NOMO-1 (cell line): ENCODE measurements around the gene ARL6IP4.

ENCODE experiments used
- DNase-seq, 2 experiments: peaks; one replicate each; lab custom pipeline; 2025; ENCODE audit not compliant: unreplicated experiment in 2 of 2; lab: John Stamatoyannopoulos, UW

Gene ARL6IP4

DNA sequence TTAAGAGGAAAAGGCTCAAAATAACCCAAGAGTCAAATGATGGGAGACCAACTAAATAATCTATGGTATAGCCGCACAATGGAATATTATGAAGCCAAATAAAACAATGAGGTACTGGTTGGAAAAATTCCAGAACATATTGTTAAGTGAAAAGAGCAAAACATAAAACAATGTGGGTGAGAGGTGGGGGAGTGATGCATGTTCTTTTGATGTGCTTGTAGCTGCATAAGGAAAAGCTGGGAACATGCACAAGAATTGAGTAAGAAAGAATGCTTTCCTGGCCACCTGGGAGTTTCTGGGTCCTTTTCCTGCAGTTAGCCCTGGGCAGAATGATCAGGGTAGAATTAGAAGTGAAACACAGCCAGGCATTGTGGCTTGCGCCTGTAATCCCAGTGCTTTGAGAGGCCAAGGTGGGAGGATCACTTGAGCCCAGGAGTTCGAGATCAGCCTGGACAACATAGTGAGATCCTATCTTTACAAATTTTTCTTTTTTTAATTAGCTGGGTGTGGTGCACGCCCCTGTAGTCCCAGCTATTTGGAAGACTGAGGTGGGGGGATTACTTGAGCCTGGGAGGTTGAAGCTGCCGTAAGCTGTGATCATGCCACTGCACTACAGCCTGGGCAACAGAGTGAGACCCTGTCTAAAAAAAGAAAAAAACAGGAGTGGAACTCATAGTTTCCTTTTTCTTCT lies 22.1 kb upstream of the ARL6IP4 start:
- no peak for DNase-seq

- no peak for DNase-seq
Observed at GRCh38 chr12:122959566-122960192, 20.8 kb upstream of the ARL6IP4 start.

- no peak for DNase-seq
Observed at GRCh38 chr12:122960193-122960569, 20.3 kb upstream of the ARL6IP4 start.

GRCh38 chr12:122961531-122962329 lies 18.8 kb upstream of the ARL6IP4 start:
- DNase-seq: no peak

DNA sequence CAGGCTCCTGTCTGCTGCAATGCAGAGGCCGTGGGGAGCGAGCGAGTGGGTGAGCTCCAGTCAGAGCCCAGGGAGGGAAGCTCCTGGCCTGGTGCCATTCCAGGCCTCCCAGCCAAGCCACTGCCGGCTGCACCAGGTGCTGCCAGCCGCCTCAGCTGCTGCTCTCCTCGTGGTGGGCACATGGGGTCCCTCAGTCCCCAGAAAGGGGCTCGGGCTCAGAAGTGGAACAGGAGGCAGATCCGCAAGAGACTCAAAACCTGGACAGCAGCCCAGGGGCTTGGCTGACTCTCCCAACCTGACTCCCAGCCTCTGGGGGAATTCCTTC lies 16.6 kb upstream of the ARL6IP4 start:
- no peak for DNase-seq

DNA sequence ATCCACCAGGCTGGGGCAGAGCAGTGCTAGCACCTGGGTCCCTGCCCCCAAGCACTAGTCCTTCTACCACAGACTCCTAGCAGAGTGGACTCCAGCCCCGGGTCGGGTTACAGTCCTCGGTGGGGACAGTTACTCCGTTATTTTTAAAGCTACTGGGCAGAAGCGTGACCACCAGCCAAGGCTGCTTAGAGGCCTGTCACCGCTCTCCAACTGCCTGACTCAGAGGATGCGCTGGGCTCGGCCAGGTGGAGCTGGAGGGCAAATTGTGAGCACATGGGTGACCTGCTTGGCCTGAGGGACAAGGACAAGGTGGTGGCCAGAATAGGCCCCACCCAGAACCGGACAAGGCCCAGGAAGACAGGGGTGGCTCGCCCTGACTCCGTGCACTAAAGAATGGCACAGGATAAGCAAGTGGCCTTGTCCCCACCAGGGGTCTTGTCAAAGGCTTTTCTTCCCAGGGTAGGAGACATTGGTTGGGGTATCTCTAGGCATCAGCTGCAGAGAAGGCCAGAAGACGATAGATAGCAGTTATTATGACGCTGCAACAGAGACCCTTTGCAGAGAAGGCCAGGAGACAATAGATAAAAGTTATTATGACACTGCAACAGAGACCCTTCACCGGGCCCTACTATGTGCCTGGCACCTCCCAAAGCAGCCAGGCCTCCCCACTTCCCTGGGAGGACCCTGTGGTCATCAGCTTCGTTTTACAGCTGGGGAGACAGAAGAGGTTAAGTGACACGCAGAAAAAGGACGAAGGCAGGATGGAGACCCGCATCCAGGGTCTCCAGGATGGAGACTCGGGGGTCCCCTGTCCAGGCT lies 15.8 kb upstream of the ARL6IP4 start:
- DNase-seq: no peak

DNA sequence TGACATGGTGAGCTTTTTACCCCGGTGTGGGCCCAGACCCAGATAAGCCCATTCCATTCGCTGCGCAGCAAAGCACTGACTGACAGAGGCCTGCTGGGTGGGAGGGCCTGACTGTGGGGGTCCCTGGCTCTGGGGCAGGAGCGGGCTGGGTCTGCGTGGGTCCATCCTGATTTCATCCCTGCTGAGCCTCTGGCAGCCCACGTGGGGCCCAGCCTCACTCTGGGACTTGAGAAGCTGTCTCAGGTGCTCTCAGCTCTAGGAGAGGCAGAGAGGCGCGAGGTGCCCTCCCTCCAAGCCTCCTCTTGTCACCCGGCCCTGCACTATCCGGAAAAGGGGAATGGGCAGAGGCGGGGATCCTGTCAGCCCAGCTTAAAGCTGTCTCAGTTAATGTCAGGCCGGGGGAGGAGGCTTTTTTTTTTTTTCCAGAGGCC lies 15.1 kb upstream of the ARL6IP4 start:
- no peak for DNase-seq

DNA sequence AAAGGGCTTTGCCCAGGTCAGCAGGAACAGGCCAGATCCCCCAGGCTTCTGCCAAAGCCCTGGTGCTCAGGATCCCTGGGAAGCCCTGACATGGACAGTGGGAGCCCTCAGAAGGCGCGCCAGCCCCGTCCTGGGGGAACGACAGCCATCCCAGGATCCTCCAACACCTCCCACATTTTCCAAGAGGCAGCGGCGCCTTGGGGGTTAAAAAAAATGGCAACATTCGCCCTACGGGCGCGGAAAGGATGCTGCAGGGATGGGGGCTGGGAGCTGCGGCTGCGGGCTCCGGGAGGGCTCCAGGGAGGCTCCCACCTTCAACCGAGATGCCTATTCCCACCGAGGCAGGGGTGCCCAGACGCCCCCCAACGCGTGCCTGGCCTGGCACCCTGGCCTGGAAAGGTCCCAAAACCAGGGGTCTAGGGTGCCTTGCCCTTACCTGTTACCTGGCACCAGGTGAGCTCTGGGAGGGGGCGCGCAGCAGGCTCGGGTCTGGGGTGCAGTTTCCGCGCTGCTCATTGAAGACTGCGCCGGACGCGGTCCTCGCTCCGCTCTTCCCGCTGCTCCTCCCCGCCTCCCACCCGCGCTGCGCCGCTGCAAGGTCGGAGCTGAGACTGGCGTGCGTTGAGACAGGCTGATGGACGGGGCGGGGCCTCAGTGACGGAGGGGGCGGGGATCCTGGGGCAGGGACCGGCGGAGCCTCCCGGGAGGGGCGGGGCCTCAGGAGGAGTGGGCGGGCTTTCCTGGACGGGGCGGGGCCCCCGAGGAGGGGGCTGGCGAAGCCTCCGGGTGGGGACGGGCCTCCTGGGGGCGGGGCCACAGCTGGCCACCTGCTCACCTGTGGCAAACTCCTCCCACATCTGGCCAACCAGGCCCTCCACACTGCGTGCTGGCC lies 14.4 kb upstream of the ARL6IP4 start, which contains the start of gene ABCB9:
Gene ABCB9, minus strand, starts transcription at position 613 of the 892 bp plus-strand sequence. CDS start 6,228 bp downstream, outside the sequence.
- peak; percentile 75 to 86 for DNase-seq

DNA sequence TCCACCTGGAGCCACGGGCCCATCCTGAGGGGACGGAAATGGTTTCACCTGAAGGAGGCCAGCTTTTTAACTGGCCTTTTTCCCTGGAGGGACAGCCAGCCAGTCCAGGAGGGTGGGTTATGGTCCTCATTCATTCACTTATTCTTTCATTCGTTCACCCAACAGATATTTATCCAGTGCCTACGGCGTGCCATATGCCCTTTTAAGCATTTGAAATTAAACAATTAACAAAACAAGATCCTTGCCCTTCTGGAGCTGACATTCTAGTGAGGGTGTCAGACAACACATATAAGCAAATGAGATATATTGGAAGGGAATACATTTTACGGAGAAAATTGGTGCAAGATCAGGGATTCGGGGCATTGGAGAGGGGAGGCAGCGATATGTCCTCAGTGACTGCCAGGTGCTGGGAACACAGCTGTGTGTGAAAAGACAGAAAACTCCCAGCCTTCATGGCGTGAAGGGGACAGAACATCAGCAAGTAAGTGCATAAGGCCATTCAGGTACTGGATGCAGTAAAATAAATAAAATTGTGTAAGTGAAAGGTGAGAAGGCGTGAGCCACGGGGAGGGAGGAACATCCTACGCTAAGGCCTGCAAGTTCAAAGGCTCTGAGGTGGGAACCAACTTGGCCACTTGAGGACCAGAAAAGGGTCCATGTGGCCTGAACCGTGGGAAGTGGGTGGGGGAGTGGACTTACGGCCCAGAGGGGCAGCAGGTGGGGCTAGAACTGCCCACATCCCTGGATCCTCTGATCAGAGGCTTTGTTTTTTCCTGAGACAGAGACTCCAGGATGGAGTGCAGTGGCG lies 13.5 kb upstream of the ARL6IP4 start:
- DNase-seq: no peak

- DNase-seq: no peak
Observed at GRCh38 chr12:122968104-122968503, 12.4 kb upstream of the ARL6IP4 start.

DNA sequence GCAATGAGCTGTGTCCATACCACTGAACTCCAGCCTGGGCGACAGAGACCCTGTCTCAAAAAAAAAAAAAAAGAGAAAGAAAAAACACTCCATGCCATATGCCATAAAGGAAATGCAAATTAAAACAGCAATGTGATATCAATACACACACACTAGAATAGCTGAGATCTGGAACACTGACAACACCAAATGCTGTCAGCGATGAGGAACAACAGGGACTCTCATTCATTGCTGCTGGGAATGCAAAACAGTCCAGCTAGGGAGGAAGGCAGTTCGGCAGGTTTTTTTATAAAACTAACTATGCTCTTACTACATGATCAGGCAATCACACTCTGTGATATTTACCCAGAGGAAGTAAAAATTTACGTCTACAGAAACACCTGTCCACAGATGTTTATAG lies 10.8 kb upstream of the ARL6IP4 start:
- DNase-seq: no peak

DNA sequence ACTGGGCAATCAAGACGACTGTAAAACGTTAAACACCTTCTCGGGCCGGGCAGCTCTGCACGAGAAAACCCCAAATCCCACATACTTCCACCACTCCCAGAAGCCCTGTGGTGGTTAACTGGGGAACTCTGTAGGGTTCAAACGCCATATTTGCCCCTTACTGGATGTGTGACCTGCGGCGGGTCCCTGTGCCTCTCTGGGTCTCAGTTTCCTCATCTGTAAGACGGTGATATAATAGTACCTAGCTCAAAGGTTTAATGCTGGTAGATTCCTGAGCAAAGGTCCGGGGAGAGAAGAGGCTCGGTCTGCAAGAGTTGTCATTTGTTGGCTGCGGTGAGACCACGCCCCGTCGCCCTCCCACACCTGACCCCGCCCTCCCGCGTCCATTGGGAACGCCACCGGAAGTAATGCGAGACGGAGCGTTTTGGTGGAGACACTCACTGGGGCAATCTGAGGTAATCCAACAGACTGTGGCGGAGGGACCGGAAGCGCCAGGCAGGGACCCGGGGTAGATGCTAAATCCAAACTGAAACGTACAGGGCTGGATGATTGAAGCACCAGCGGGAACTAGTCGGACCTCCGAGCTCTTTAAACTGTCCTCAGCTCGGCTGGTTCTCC lies 6.1 kb upstream of the ARL6IP4 start:
- peak; percentile 94 to 95 for DNase-seq

DNA sequence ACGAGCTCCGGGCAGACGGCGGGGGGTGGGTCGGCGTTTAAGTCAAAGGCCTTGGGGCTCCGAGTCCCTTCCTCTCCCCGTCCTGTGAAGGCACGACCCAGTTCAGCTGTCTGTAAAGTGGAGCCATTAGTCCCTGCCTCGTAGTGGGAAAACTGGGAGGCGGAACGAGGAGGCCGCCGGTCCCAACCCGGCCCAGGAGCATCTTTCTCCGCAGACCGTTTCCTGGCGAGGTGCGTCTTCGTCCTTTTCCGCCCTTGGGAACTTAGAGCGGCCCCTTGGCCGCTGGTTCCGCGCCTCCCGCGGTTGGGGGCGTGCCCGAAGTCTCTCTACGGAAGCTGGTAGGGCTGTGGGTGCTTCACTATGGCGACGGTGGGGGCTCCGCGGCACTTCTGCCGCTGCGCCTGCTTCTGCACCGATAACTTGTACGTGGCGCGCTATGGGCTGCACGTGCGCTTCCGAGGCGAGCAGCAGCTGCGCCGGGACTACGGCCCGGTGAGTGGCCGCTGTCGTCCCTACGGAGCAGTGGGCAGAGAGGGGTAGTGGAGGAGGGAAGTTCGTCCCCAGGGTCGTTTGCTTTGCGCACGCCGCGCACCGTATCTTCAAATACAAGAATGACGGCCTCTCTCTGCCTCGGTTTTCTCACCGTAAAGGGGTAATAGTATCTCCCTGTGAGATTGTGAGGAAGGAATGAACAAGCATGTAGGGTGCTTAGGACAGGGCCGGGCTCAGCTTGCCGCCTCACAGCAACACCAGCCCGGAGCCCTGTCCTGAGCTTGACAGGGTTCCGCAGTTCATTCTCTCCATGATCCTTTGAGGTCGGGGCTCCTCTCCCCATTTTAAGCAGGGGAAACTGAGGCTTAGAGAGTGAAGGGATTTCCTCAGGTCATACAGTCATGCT lies 5.3 kb upstream of the ARL6IP4 start, which contains the start of gene OGFOD2:
Gene OGFOD2, plus strand, starts transcription at position 353 of the 898 bp plus-strand sequence. Its CDS starts 8 bp downstream, at position 361.
- DNase-seq: peak; percentile 91 to 92

DNA sequence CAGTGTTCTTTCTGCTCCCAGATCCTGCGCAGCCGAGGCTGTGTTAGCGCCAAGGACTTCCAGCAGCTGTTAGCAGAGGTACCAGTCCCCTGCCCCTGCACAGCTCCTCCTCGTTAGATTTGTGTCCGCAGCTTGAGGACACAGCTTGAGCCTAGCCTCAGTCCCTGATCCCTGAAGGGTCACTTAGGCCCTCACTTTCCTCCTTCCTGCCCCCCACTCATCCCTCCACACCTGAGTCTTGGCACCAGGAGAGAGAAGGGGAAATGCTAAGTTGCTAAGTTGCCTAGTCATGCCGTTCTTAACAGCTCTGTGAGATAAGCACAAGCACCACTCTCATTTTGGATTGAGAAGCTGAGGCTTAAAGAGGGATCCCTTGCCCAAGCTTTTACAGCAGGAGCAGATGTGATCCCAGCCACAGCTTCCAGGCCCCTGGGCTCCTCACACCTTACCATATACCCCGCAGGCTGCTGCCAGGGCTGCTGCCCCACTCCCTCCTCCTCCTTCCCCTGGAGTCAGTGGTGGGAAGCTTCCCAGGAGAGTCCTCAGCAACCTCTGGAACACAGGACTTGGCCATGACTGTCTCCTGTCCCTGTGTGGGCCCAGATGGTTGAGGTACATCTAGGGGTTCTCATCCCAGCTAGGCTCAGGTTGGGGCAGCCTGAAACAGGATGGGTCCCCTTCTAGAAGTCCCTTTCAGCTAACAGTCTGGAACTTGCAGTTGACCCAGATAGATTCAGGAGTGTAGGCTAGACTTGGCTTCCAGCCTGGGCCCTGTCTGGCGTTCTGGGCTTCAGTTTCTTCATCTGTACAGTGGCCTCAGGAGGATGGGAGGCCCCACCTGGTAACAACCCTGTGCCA lies 4.5 kb upstream of the ARL6IP4 start:
- peak in 1 of 2 experiments; percentile 14 for DNase-seq

GRCh38 chr12:122976648-122976975 lies 3.9 kb upstream of the ARL6IP4 start:
- DNase-seq: no peak

GRCh38 chr12:122977153-122977552 lies 3.3 kb upstream of the ARL6IP4 start:
- no peak for DNase-seq
